Endometrium (tissue), 2 donors: ENCODE results near the gene CNTN5.
A peak's percentile ranks its signal among the peaks of the same experiment; 100 is the strongest.

Experiments used
- FAIRE-seq: peaks from 2 replicates; lab custom pipeline; 2012; peaks lifted over from hg19 to GRCh38; lab: Jason Lieb, UNC
- donor health status: control.
- donor health status: control.

The CNTN5 gene

GRCh38 chr11:100338144-100338840 lies 1317.5 kb downstream of the CNTN5 start:
- FAIRE-seq, result no peak

- no peak for FAIRE-seq
These were observed 1319.9 kb downstream of the CNTN5 start for GRCh38 chr11:100340466-100341319.

- no peak for FAIRE-seq
These were observed 1332.3 kb downstream of the CNTN5 start for GRCh38 chr11:100353083-100353482.

GRCh38 chr11:100354736-100355135 lies 1334.0 kb downstream of the CNTN5 start:
- no peak for FAIRE-seq

DNA sequence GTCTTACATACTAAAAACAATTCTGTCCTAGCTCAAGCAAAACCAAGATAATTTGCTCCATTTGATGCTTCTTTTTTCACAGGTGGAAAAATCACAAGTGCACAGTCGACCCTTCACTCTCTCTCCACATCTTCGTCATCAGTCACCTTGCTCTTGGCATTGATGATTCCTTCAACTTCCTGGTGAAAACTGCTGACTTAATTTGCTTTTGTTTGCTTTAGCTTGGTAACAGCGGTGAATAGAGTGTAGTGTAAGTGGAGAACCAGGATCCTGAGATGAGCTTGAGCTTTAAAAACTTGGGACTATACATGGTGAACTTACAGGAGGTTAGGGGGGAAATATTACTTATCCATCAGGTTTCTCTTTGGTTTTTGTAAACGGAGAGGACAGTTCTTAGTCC lies 1335.3 kb downstream of the CNTN5 start:
- no peak for FAIRE-seq

- FAIRE-seq, result no peak
These were observed 1338.5 kb downstream of the CNTN5 start for GRCh38 chr11:100359281-100359680.

GRCh38 chr11:100367892-100368291 lies 1347.1 kb downstream of the CNTN5 start:
- FAIRE-seq, result no peak

- no peak for FAIRE-seq
These were observed 1362.7 kb downstream of the CNTN5 start for GRCh38 chr11:100383357-100383865.

- peak; percentile 83 for FAIRE-seq
These were observed 1375.5 kb downstream of the CNTN5 start for GRCh38 chr11:100396266-100396665.

- FAIRE-seq, result no peak
These were observed 1376.7 kb downstream of the CNTN5 start for GRCh38 chr11:100397401-100397800.

- peak; percentile 99 for FAIRE-seq
These were observed 1383.1 kb downstream of the CNTN5 start for GRCh38 chr11:100403816-100404215.

- no peak for FAIRE-seq
These were observed 1384.2 kb downstream of the CNTN5 start for GRCh38 chr11:100404907-100405306.
